AG09319 (cell line): ENCODE data around the gene GDPGP1.

Experiments used
- DNase-seq: peaks from one replicate; pipeline ENCODE4 v3.0.0-alpha.2; 2010; ENCODE audit warnings: low read depth; ENCODE audit errors: extremely low read depth
- CTCF ChIP-seq: IDR thresholded peaks from 2 replicates; pipeline ENCODE4 v1.5.1; 2011; ENCODE audit warnings: low read depth, mild to moderate bottlenecking, inconsistent platforms, low read length, moderate library complexity

Gene GDPGP1

GRCh38 chr15:90222547-90222946 is 11.5 kb upstream of the GDPGP1 start:
- TF ChIP-seq CTCF: no peak
- no peak for DNase-seq

- no peak for TF ChIP-seq CTCF
- no peak for DNase-seq
Observed at GRCh38 chr15:90223441-90224165, 10.4 kb upstream of the GDPGP1 start.

GRCh38 chr15:90225047-90225446 is 9.0 kb upstream of the GDPGP1 start:
- DNase-seq: no peak
- no peak for TF ChIP-seq CTCF

- no peak for DNase-seq
- TF ChIP-seq CTCF: no peak
Observed at GRCh38 chr15:90225504-90226234, 8.3 kb upstream of the GDPGP1 start.

- TF ChIP-seq CTCF: no peak
- DNase-seq: no peak
Observed at GRCh38 chr15:90227336-90227735, 6.7 kb upstream of the GDPGP1 start.

GRCh38 chr15:90227816-90228772 is 5.9 kb upstream of the GDPGP1 start:
- no peak for DNase-seq
- no peak for TF ChIP-seq CTCF
